NCI-H2196 (cell line): ENCODE data around the gene CPM.

Experiments
- DNase-seq: peaks from one replicate; lab custom pipeline; 2025; ENCODE audit not compliant: unreplicated experiment; lab: John Stamatoyannopoulos, UW

The CPM gene

GRCh38 chr12:68880660-68881325 lies 52.2 kb downstream of the CPM start:
- DNase-seq, result no peak

DNA sequence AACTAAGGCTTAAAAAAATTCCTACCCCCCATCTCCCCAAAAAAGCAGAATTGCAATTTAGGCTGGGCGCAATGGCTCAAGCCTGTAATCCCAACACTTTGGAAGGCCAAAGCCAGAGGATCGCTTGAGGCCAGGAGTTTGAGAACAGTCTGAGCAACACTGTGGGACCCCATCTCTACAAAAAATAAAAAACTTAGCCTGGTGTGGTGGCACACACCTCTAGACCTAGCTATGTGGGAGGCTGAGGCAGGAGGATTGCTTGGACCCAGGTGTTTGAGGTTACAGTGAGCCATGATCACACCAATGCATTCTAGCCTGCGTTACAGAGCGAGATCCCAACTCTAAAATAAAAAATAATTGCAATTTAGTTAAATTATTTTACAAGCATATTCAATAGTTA lies 54.1 kb downstream of the CPM start:
- no peak for DNase-seq

DNA sequence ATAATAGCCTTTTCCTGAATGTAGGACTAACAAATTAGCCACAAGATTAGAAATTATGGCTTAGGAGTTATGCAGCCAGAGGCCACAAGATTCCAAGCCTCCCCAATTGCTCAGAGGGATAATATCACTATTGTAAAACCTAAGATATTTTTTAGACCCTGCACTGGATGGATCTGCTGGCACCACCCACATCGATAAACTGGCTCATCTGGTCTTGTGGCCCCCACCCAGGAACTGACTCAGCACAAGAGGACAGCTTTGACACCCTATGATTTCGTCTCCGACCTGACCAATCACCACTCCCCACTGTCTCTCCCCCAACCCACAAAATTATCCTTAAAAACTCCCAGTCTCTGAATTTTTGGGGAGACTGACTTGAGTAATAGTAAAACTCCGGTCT lies 54.7 kb downstream of the CPM start:
- DNase-seq, result no peak

DNA sequence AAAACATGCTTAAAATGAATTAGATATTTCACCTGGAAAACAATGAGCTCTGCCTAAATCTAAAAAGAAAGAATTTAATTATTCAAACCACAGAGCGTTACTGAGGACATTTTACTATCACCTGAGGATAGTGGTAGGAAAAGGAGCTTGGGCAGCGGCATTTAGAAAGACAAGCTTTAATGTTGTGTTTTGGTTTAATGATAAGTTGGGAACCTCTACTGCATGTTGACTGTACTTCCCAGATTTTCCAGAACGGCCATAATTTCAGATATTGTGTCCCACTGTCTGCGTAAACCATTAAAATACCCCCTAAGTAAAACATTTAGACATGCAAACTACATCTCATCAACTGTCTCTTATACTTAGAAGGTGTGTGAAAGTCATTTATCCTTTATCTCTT lies 55.4 kb downstream of the CPM start:
- no peak for DNase-seq

GRCh38 chr12:68876461-68876860 lies 56.5 kb downstream of the CPM start:
- DNase-seq, result no peak

GRCh38 chr12:68873316-68873715 lies 59.7 kb downstream of the CPM start:
- no peak for DNase-seq

- DNase-seq, result no peak
Measured at GRCh38 chr12:68871921-68872320, 61.0 kb downstream of the CPM start.

GRCh38 chr12:68871396-68871795 lies 61.6 kb downstream of the CPM start:
- DNase-seq, result no peak

- DNase-seq, result no peak
Measured at GRCh38 chr12:68870443-68870842, 62.5 kb downstream of the CPM start.

GRCh38 chr12:68870011-68870410 lies 63.0 kb downstream of the CPM start:
- DNase-seq, result no peak

GRCh38 chr12:68868043-68868790 lies 64.8 kb downstream of the CPM start:
- no peak for DNase-seq

GRCh38 chr12:68867606-68868005 lies 65.4 kb downstream of the CPM start:
- DNase-seq, result no peak

- no peak for DNase-seq
Measured at GRCh38 chr12:68866950-68867349, 66.0 kb downstream of the CPM start.

DNA sequence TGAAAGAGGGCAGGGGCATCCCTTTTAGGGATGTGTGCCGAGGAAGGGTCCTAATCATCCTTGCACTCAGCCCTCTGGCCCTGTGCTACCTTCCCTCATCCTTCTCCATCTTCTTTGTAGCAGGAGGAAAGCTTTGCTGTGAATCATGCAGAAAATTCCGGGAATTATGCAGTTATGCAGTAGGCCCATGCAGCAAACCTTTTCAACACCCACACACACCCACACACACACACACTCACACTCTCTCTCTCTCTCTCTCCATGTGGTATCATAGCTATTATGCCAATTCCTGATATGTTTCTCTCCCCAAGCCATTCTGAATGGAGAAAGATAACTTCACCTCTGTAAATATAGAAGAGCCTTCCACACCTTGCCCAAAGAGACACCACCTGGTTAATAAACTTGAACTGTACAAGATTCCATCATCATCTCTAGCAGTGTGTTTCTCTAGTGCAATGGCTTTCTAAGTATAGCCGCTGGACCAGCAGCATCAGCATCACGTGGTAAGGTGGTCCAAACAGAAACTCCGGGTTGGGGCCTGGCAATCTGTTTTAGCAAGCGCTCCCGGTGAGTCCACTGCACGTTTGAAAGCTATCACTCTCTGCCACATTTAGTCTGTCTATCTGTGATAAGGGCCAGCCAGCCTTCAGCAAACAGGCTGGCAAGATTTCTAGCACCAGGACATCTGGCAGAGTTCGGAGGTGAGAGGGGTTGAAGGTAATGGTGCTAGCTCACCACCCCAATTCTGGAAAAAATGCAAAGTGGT lies 67.4 kb downstream of the CPM start:
- DNase-seq, result no peak

- no peak for DNase-seq
Measured at GRCh38 chr12:68864604-68865003, 68.4 kb downstream of the CPM start.

DNA sequence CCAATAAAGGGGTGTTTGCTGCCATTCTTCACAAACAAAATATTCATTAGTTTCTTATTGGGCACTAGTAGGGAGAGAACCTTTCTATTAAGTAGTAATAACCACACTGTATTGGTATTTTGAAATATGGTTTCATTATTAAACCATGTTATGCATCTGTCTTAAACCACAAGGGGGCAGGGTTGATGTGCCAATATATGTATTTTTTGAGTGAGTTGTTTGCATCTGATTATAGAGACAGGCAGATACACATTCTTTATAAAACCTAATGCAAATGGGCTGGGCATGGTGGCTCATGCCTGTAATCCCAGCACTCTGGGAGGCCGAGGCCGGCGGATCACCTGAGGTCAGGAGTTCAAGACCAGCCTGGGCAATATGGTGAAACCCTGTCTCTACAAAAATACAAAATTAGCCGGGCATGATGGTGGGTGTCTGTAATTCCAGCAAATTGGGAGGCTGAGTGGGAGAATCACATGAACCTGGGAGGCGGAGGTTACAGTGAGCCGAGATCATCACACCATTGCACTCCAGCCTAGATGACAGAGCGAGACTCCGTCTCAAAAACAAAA lies 69.0 kb downstream of the CPM start:
- DNase-seq, result peak; percentile 29

GRCh38 chr12:68863109-68863770 lies 69.7 kb downstream of the CPM start:
- no peak for DNase-seq

GRCh38 chr12:68861890-68862289 lies 71.1 kb downstream of the CPM start:
- no peak for DNase-seq

GRCh38 chr12:68856510-68856909 lies 76.5 kb downstream of the CPM start:
- DNase-seq, result no peak

DNA sequence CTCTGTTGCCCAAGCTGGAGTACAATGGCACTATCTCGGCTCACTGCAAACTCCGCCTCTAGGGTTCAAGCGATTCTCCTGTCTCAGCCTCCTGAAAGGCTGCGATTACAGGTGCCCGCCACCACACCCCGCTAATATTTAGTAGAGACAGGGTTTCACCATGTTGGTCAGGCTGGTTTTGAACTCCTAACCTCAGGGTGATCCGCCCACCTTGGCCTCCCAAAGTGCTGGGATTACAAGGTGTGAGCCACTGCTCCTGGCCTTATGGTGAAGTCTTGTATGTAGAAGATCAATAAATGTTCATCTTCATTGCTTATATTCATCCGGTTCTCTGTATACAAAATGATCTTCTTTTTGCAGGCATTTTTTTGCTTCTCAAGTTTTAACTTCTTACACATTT lies 77.2 kb downstream of the CPM start:
- DNase-seq, result no peak

DNA sequence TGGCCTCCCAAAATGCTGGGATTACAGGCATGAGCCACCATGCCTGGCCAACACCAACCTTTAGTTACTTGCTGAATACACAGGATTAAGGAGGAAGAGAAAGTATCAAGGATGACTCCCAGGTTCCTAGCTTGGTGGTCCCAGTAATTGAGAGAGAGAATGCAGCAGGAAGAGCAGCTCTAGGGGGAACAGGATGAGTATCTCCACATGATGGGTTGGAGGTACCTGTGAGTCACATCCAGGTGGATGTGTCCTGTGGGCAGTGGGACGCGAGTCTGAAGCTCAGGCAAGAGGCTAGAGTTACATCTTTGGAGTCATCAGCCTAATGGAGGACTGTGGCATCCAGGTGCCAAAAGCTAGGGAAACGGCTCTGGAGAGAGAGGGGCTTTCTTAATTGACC lies 77.9 kb downstream of the CPM start:
- no peak for DNase-seq
